ENCODE measurements around the gene ANKRD12.

ANKRD12 gene

GRCh38 chr18:9199681-9200080 is 63.1 kb downstream of the ANKRD12 start:
- Histone ChIP-seq H4K91ac (ENCODE audit: low read depth, low read length, poor library complexity) (no peak overlapping the region), H3K18ac (ENCODE audit: low read length) (no peak overlapping the region), H2BK12ac (ENCODE audit: low read length) (no peak overlapping the region), H3K23ac (ENCODE audit: low read depth, low read length, poor library complexity) (no peak overlapping the region), H3K9me3 (replicated peaks in 1 of 2; ENCODE audit: control insufficient read depth in 2 of 2, insufficient read depth in 1 of 2, low read depth in 1 of 2, low read length in 2 of 2) (no peaks in the 10 kb centered on the region), H2AFZ (ENCODE audit: low read length) (no peak overlapping the region), H2BK120ac (ENCODE audit: low read depth, low read length) (no peak overlapping the region), H3K4me3 (ENCODE audit: low read length in 2 of 2) (no peak overlapping the region), H3K27me3 (ENCODE audit: control insufficient read depth in 3 of 3, insufficient read depth in 3 of 3, low read depth in 1 of 3, low read length in 3 of 3) (no peaks in the 10 kb centered on the region), H2BK15ac (ENCODE audit: low read length) (no peak overlapping the region), H3K36me3 (replicated peaks in 1 of 2; ENCODE audit: control insufficient read depth in 2 of 2, insufficient read depth in 2 of 2, low read length in 2 of 2) (peaks cover 0 to 20% of the 10 kb centered on the region in 2 donors), H2AK5ac (ENCODE audit: low read depth, low read length) (no peak overlapping the region), H3K14ac (ENCODE audit: low read length) (no peak overlapping the region), H3K4me2 (ENCODE audit: insufficient read depth, low read length, poor library complexity, severe bottlenecking) (no peak overlapping the region), H3K27ac (replicated peaks; ENCODE audit: low read length) (no peak overlapping the region), H3K9ac (ENCODE audit: low read depth, low read length, poor library complexity) (no peak overlapping the region), H3K4ac (ENCODE audit: low read length) (no peak overlapping the region), H4K8ac (ENCODE audit: low read depth, low read length) (no peak overlapping the region), H2BK5ac (ENCODE audit: low read length) (no peak overlapping the region), H3K4me1 (ENCODE audit: control insufficient read depth in 2 of 2, insufficient read depth in 1 of 2, low read depth in 1 of 2, low read length in 2 of 2) (no peaks in the 10 kb centered on the region), H3K79me1 (ENCODE audit: low read depth, low read length) (no peaks in the 10 kb centered on the region)
- no peak for DNase-seq (ENCODE audit: low spot score)

GRCh38 chr18:9201224-9201623 is 64.6 kb downstream of the ANKRD12 start:
- no peak overlapping the region for H4K8ac ChIP-seq (ENCODE audit: low read depth, low read length)
- no peak overlapping the region for H3K27ac ChIP-seq (replicated peaks; ENCODE audit: low read length)
- H3K27me3 ChIP-seq (ENCODE audit: control insufficient read depth in 3 of 3, insufficient read depth in 3 of 3, low read depth in 1 of 3, low read length in 3 of 3): no peaks in the 10 kb centered on the region
- no peak overlapping the region for H3K23ac ChIP-seq (ENCODE audit: low read depth, low read length, poor library complexity)
- no peak overlapping the region for H3K14ac ChIP-seq (ENCODE audit: low read length)
- no peaks in the 10 kb centered on the region for H3K9me3 ChIP-seq (replicated peaks in 1 of 2; ENCODE audit: control insufficient read depth in 2 of 2, insufficient read depth in 1 of 2, low read depth in 1 of 2, low read length in 2 of 2)
- no peak overlapping the region for H3K18ac ChIP-seq (ENCODE audit: low read length)
- H3K36me3 ChIP-seq (replicated peaks in 1 of 2; ENCODE audit: control insufficient read depth in 2 of 2, insufficient read depth in 2 of 2, low read length in 2 of 2): peaks cover 0 to 14% of the 10 kb centered on the region in 2 donors
- H2AFZ ChIP-seq (ENCODE audit: low read length): no peak overlapping the region
- no CpG with 5 or more reads among the region's 2 CpGs for WGBS, 2 donors (ENCODE audit: extremely low coverage in 2 of 2, insufficient read length in 2 of 2, insufficient replicate concordance in 1 of 2)
- H3K4me2 ChIP-seq (ENCODE audit: insufficient read depth, low read length, poor library complexity, severe bottlenecking): no peak overlapping the region
- no peak overlapping the region for H2BK12ac ChIP-seq (ENCODE audit: low read length)
- no peak overlapping the region for H2BK5ac ChIP-seq (ENCODE audit: low read length)
- no peaks in the 10 kb centered on the region for H3K79me1 ChIP-seq (ENCODE audit: low read depth, low read length)
- no peak overlapping the region for H3K4me3 ChIP-seq (ENCODE audit: low read length in 2 of 2)
- no peaks in the 10 kb centered on the region for H3K4me1 ChIP-seq (ENCODE audit: control insufficient read depth in 2 of 2, insufficient read depth in 1 of 2, low read depth in 1 of 2, low read length in 2 of 2)
- no peak overlapping the region for H3K9ac ChIP-seq (ENCODE audit: low read depth, low read length, poor library complexity)
- H2BK120ac ChIP-seq (ENCODE audit: low read depth, low read length): no peak overlapping the region
- DNase-seq (ENCODE audit: low spot score): no peak
- H2AK5ac ChIP-seq (ENCODE audit: low read depth, low read length): no peak overlapping the region
- no peak overlapping the region for H4K91ac ChIP-seq (ENCODE audit: low read depth, low read length, poor library complexity)
- H2BK15ac ChIP-seq (ENCODE audit: low read length): no peak overlapping the region
- no peak overlapping the region for H3K4ac ChIP-seq (ENCODE audit: low read length)

GRCh38 chr18:9204659-9205058 is 68.1 kb downstream of the ANKRD12 start:
- H3K79me1 ChIP-seq (ENCODE audit: low read depth, low read length): no peaks in the 10 kb centered on the region
- peaks cover 0 to 19% of the 10 kb centered on the region in 2 donors for H3K36me3 ChIP-seq (replicated peaks in 1 of 2; ENCODE audit: control insufficient read depth in 2 of 2, insufficient read depth in 2 of 2, low read length in 2 of 2)
- no peak overlapping the region for H3K18ac ChIP-seq (ENCODE audit: low read length)
- H3K14ac ChIP-seq (ENCODE audit: low read length): no peak overlapping the region
- DNase-seq (ENCODE audit: low spot score): no peak
- no peak overlapping the region for H2AK5ac ChIP-seq (ENCODE audit: low read depth, low read length)
- no peaks in the 10 kb centered on the region for H3K4me1 ChIP-seq (ENCODE audit: control insufficient read depth in 2 of 2, insufficient read depth in 1 of 2, low read depth in 1 of 2, low read length in 2 of 2)
- no peaks in the 10 kb centered on the region for H3K27me3 ChIP-seq (ENCODE audit: control insufficient read depth in 3 of 3, insufficient read depth in 3 of 3, low read depth in 1 of 3, low read length in 3 of 3)
- no peak overlapping the region for H3K4me2 ChIP-seq (ENCODE audit: insufficient read depth, low read length, poor library complexity, severe bottlenecking)
- WGBS, 2 donors (ENCODE audit: extremely low coverage in 2 of 2, insufficient read length in 2 of 2, insufficient replicate concordance in 1 of 2): no CpG with 5 or more reads among the region's 5 CpGs
- no peak overlapping the region for H2BK120ac ChIP-seq (ENCODE audit: low read depth, low read length)
- no peaks in the 10 kb centered on the region for H3K9me3 ChIP-seq (replicated peaks in 1 of 2; ENCODE audit: control insufficient read depth in 2 of 2, insufficient read depth in 1 of 2, low read depth in 1 of 2, low read length in 2 of 2)
- no peak overlapping the region for H3K4me3 ChIP-seq (ENCODE audit: low read length in 2 of 2)
- H3K9ac ChIP-seq (ENCODE audit: low read depth, low read length, poor library complexity): no peak overlapping the region
- H2BK12ac ChIP-seq (ENCODE audit: low read length): no peak overlapping the region
- H3K27ac ChIP-seq (replicated peaks; ENCODE audit: low read length): no peak overlapping the region
- H4K91ac ChIP-seq (ENCODE audit: low read depth, low read length, poor library complexity): no peak overlapping the region
- no peak overlapping the region for H2AFZ ChIP-seq (ENCODE audit: low read length)
- H3K23ac ChIP-seq (ENCODE audit: low read depth, low read length, poor library complexity): no peak overlapping the region
- H2BK5ac ChIP-seq (ENCODE audit: low read length): no peak overlapping the region
- no peak overlapping the region for H4K8ac ChIP-seq (ENCODE audit: low read depth, low read length)
- no peak overlapping the region for H3K4ac ChIP-seq (ENCODE audit: low read length)
- no peak overlapping the region for H2BK15ac ChIP-seq (ENCODE audit: low read length)

GRCh38 chr18:9206421-9206820 is 69.8 kb downstream of the ANKRD12 start:
- Histone ChIP-seq H3K27ac (replicated peaks; ENCODE audit: low read length) (no peak overlapping the region), H2AFZ (ENCODE audit: low read length) (no peak overlapping the region), H2AK5ac (ENCODE audit: low read depth, low read length) (no peak overlapping the region), H3K4me1 (ENCODE audit: control insufficient read depth in 2 of 2, insufficient read depth in 1 of 2, low read depth in 1 of 2, low read length in 2 of 2) (no peaks in the 10 kb centered on the region), H3K9ac (ENCODE audit: low read depth, low read length, poor library complexity) (no peak overlapping the region), H3K9me3 (replicated peaks in 1 of 2; ENCODE audit: control insufficient read depth in 2 of 2, insufficient read depth in 1 of 2, low read depth in 1 of 2, low read length in 2 of 2) (no peaks in the 10 kb centered on the region), H3K36me3 (replicated peaks in 1 of 2; ENCODE audit: control insufficient read depth in 2 of 2, insufficient read depth in 2 of 2, low read length in 2 of 2) (peaks cover 0 to 33% of the 10 kb centered on the region in 2 donors), H4K91ac (ENCODE audit: low read depth, low read length, poor library complexity) (no peak overlapping the region), H2BK12ac (ENCODE audit: low read length) (no peak overlapping the region), H3K23ac (ENCODE audit: low read depth, low read length, poor library complexity) (no peak overlapping the region), H3K4me3 (ENCODE audit: low read length in 2 of 2) (no peak overlapping the region), H2BK120ac (ENCODE audit: low read depth, low read length) (no peak overlapping the region), H2BK5ac (ENCODE audit: low read length) (no peak overlapping the region), H3K79me1 (ENCODE audit: low read depth, low read length) (no peaks in the 10 kb centered on the region), H3K27me3 (ENCODE audit: control insufficient read depth in 3 of 3, insufficient read depth in 3 of 3, low read depth in 1 of 3, low read length in 3 of 3) (no peaks in the 10 kb centered on the region), H4K8ac (ENCODE audit: low read depth, low read length) (no peak overlapping the region), H3K4ac (ENCODE audit: low read length) (no peak overlapping the region), H3K18ac (ENCODE audit: low read length) (no peak overlapping the region), H3K4me2 (ENCODE audit: insufficient read depth, low read length, poor library complexity, severe bottlenecking) (no peak overlapping the region), H3K14ac (ENCODE audit: low read length) (no peak overlapping the region), H2BK15ac (ENCODE audit: low read length) (no peak overlapping the region)
- no peak for DNase-seq (ENCODE audit: low spot score)
- WGBS, 2 donors (ENCODE audit: extremely low coverage in 2 of 2, insufficient read length in 2 of 2, insufficient replicate concordance in 1 of 2): no CpG with 5 or more reads among the region's 3 CpGs

Data from neuronal stem cell (in vitro differentiated cells).